Nasal cavity respiratory epithelium epithelial cell of viscerocranial mucosa (primary cell): ENCODE data around the gene RBM11. TPM values are rescaled to one million over a fixed set of nuclear protein-coding genes. Genes with fewer than 3 reads are reported as not detected.

ENCODE experiments used
- total RNA-seq: library from RNA; depleted of rRNA; stranded (reverse); fragments of >200 nt; gene quantifications from 2 replicates; pipeline ENCODE4 v1.2.3, GENCODE V29; 2014

RBM11 gene, protein sequence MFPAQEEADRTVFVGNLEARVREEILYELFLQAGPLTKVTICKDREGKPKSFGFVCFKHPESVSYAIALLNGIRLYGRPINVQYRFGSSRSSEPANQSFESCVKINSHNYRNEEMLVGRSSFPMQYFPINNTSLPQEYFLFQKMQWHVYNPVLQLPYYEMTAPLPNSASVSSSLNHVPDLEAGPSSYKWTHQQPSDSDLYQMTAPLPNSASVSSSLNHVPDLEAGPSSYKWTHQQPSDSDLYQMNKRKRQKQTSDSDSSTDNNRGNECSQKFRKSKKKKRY
- total RNA-seq = 0.34 and 0.36 TPM in 2 replicates

DNA sequence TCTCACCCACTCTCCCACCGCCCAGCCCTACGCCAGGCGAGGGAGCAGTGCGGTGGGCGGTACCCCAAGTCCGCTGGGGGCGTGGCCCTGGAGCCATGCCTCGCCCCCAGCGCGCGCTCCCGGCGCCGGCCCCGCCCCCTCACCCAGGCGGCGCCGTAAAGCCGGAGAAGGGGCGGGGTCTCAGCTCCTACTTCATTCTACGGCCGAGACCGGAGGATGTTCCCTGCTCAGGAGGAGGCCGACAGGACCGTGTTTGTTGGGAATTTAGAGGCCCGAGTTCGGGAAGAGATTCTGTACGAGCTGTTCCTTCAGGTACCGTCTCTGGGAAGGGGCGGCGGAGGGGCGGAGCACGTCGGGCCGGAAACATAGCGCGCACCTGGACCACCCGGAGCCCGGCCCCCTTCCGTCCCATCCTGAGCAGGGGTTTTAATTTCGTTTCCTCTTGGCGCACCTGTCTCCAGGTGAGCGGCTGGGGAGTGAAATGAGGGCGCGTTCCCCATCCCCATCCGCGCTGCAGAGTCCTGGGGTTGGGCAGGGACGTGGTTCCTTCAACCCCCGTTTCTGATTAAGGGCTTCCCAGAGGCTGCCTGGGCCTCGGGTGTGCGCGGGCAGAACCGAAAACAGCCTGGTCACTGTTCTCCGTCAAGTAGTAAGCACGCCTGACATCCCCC, at the start of gene RBM11:
Gene RBM11 (plus strand): TSS at position 187 of the 671 bp plus-strand sequence. CDS start 30 bp downstream, at position 217.

DNA sequence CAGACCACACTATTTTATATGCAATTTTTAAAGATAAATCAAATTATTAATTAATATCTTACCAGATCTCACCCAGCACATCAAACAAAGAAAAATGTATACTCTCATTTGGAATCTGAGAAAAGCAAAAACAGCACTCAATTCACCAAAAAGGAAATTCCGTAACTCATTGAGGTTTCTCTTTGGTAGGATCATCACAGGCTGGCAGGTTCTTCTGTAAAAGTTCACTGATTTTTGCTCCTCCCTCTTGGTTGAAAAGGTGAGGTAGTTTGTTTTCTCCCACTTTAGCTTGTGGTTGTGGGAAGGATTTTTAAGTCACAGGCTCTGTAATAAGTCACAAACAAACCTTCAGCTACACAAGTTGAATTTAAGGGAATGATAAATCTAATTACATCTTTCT, 5.2 kb upstream of the RBM11 start, which contains the start of gene LIPI:
Gene LIPI (minus strand): TSS at position 218 of the 400 bp plus-strand sequence. CDS start 110 bp downstream, at position 108.

Other genes with a start within 250 kb of the RBM11 start
- gene LIPI, start 5.2 kb upstream of the RBM11 start, total RNA-seq = not detected in 2 replicates
- gene HSPA13, start 167.0 kb downstream of the RBM11 start, total RNA-seq = 68.9 and 185 TPM in 2 replicates